ENCODE measurements around the gene LTB. TPM values are rescaled to one million over a fixed set of nuclear protein-coding genes. Genes with fewer than 3 reads are reported as not detected.

Gene LTB
- total and polyA plus RNA-seq, 9 of the 15 experiments (the other 6 are each of a cell fraction or from before 2014, with no cell fraction given) = 0.07 to 0.51 TPM; not detected in 7

GRCh38 chr6:31573239-31574105, 8.8 kb downstream of the LTB start:
- Histone ChIP-seq H3K4me3 (no peak overlapping the region), H3K9me3 (replicated peaks; ENCODE audit: control insufficient read depth, insufficient read depth, low read depth, low read length) (no peaks in the 10 kb centered on the region), H2AFZ (ENCODE audit: low read depth, low read length) (no peak overlapping the region), H3K36me3 (ENCODE audit: control insufficient read depth, insufficient read depth, low read length) (no peaks in the 10 kb centered on the region), H3K9me1 (ENCODE audit: control insufficient read depth, insufficient read depth, low read length) (no peaks in the 10 kb centered on the region), H3K79me2 (ENCODE audit: control insufficient read depth, insufficient read depth, low read length) (no peaks in the 10 kb centered on the region), H3K4me1 (replicated peaks in 1 of 2; ENCODE audit: control insufficient read depth in 2 of 2, insufficient read depth in 2 of 2, low read length in 2 of 2) (peaks cover 0 to 20% of the 10 kb centered on the region in 2 experiments; a peak in 2 of 5 replicates), H3K27ac (ENCODE audit: extremely low read depth, low read depth, low read length) (no peak overlapping the region), H4K20me1 (replicated peaks; ENCODE audit: control insufficient read depth, insufficient read depth, low read length) (no peaks in the 10 kb centered on the region), H3K27me3 (ENCODE audit: control insufficient read depth in 2 of 2, insufficient read depth in 2 of 2, low read length in 2 of 2) (no peaks in the 10 kb centered on the region), H3K9ac (ENCODE audit: insufficient read depth in 1 of 2, low read depth in 2 of 2, low read length in 2 of 2) (peak overlapping the region in 1 of 2 experiments; percentile 21; a peak in 1 of 4 replicates), H3K4me2 (ENCODE audit: insufficient read depth, low read length) (no peak overlapping the region)
- WGBS (ENCODE audit: insufficient coverage, low coverage, missing lambda C conversion rate) = 26% methylated on average over 9 of the region's 9 CpGs
- FAIRE-seq (no peak), ATAC-seq (no peak), DNase-seq (ENCODE audit: extremely low read depth in 1 of 4, low spot score in 3 of 4) (no peak)
- CTCF ChIA-PET (ENCODE audit: low intra/inter-chr PET ratio) = no interaction called here
- no TSS peak for BruUV-seq (replicated peaks)
- in situ Hi-C loops (cut with MboI) (no loop called here), intact Hi-C loops (cut with micrococcal nuclease) (no loop called here)
- POLR2A ChIA-PET = interaction anchor here (0.5 to 2.0 kb wide), 12 partner anchors 9 to 262 kb away, joined by 3 to 10 read pairs (median 4); partner anchors contain the start of genes DDX39B, LST1 and NCR3
- TF ChIP-seq ZNF282 (CRISPR knock-in tag; IDR thresholded peaks at IDR 0.05) (no peak), COPS2 (conservative IDR thresholded peaks at IDR 0.05) (no peak), POLR3G (IDR thresholded peaks at IDR 0.05; ENCODE audit: extremely low read depth, insufficient read length, insufficient replicate concordance) (no peak), ZNF518B (CRISPR knock-in tag; IDR thresholded peaks at IDR 0.05) (no peak), ZNF280A (IDR thresholded peaks at IDR 0.05; ENCODE audit: low read depth, partially characterized antibody) (no peak), CREM (IDR thresholded peaks at IDR 0.05; ENCODE audit: low read depth) (no peak), NFE2 (IDR thresholded peaks at IDR 0.05; ENCODE audit: low read depth) (no peak), CHD2 (IDR thresholded peaks at IDR 0.05; ENCODE audit: low read depth, low read length) (no peak), CBX5 (IDR thresholded peaks at IDR 0.05; ENCODE audit: borderline replicate concordance, low read depth) (no peak), PRPF4 (IDR thresholded peaks at IDR 0.05; ENCODE audit: insufficient read depth, low read depth, low read length, poor library complexity, severe bottlenecking) (no peak), ZBTB1 (CRISPR knock-in tag; IDR thresholded peaks at IDR 0.05; ENCODE audit: borderline replicate concordance, low read depth) (no peak), ZNF655 (CRISPR knock-in tag; IDR thresholded peaks at IDR 0.05) (no peak), ZFP30 (CRISPR knock-in tag; IDR thresholded peaks at IDR 0.05; ENCODE audit: borderline replicate concordance) (no peak)

All from K562 (cell line).